Heart right ventricle (tissue), 16 donors: Measurements from ENCODE around the gene CGRRF1. TPM values are rescaled to one million over a fixed set of nuclear protein-coding genes. Genes with fewer than 3 reads are reported as not detected.

Experiments
- ATAC-seq, 8 donors: fragments of 200-7000 bp; cut with Tn5 transposase; one replicate each; pipeline ENCODE4 v1.9.1; 2020; ENCODE audit warnings: mild to moderate bottlenecking in 8 of 8, moderate library complexity in 8 of 8, moderate number of reproducible peaks in 1 of 8
- DNase-seq, 2 donors: peaks; one replicate each; pipeline ENCODE4 v3.0.0-alpha.2; 2020
- H3K27ac ChIP-seq, 10 donors: fragments of 200-600 bp; sonication (generic) in 2 of 10; one replicate each; pipeline versions ENCODE4 v1.5.0 to v1.8.0; 2020 to 2022; ENCODE audit warnings: mild to moderate bottlenecking in 3 of 10
- H3K27me3 ChIP-seq, 7 donors: fragments of 200-600 bp; one replicate each; pipeline ENCODE4 v1.8.0; 2021 to 2022; ENCODE audit warnings: mild to moderate bottlenecking in 2 of 7
- H3K36me3 ChIP-seq, 9 donors: fragments of 200-600 bp; sonication (generic) in 1 of 9; one replicate each; pipeline versions ENCODE4 v1.5.0 to v1.8.0; 2020 to 2022; ENCODE audit warnings: mild to moderate bottlenecking in 2 of 9
- H3K4me1 ChIP-seq, 9 donors: fragments of 200-600 bp; sonication (generic) in 1 of 9; one replicate each; pipeline versions ENCODE4 v1.5.0 to v1.8.0; 2020 to 2022; ENCODE audit warnings: mild to moderate bottlenecking in 4 of 9
- H3K4me3 ChIP-seq, 10 donors: fragments of 200-600 bp; sonication (generic) in 2 of 10; one replicate each; pipeline versions ENCODE4 v1.5.0 to v1.8.0; 2020 to 2022; ENCODE audit warnings: mild to moderate bottlenecking in 7 of 10, moderate library complexity in 2 of 10
- H3K9me3 ChIP-seq, 11 donors: fragments of 200-600 bp in 10 of 11; sonication (generic) in 2 of 11; one replicate each; pipeline versions ENCODE4 v1.5.0 to v1.8.0; 2013 to 2022; ENCODE audit warnings: mild to moderate bottlenecking in 2 of 11, control low read depth in 1 of 11, moderate library complexity in 1 of 11
- WGBS, 2 donors: extraction: QIAGEN DNeasy Blood & Tissue Kit; methylation state at CpG; one replicate each; pipeline ENCODE4 v1.1.7; 2013; ENCODE audit warnings: inconsistent platforms in 1 of 2; 5-methylcytosine and 5-hydroxymethylcytosine counted together
- intact Hi-C, 10 donors: fragments of 100-400 bp; cut with DNase I; formaldehyde crosslinking; loops; one replicate each; pipeline versions ENCODE4 v1.11.1 to v1.14.2; 2022
- polyA plus RNA-seq, 2 donors: library from polyadenylated mRNA; stranded (reverse); fragments of 200-250 nt; gene quantifications; one replicate each; pipeline ENCODE4 v1.2.3, GENCODE V29; 2013
- total RNA-seq, 10 donors: library from RNA; stranded (reverse); fragmentation: NEBNext Ultra II Directional in 3 of 10; extraction: Animal tissue kit (Norgen Biotek cat#: 25700) in 3 of 10; gene quantifications; one replicate each; pipeline versions ENCODE4 v1.2.1 to v1.2.4, GENCODE V29; 2021 to 2023
- TF ChIP-seq, protein P1 (sequence below), 9 donors: fragments of 200-600 bp; sonication (generic) in 2 of 9; IDR thresholded peaks; one replicate each; pipeline versions ENCODE4 v1.5.0 to v1.8.0; 2021 to 2022; ENCODE audit warnings: antibody characterized with exemption in 9 of 9, mild to moderate bottlenecking in 5 of 9, moderate library complexity in 1 of 9
- donor health status: Arrhythmogenic right ventricular cardiomyopathy.
- donor health status: ischemic (EF 13 %, LVEDD 7.1; RV severe dilation, severe dysfunction).
- donor health status: healthy with polysubstance abuse.
- donor health status: DM: no; HTN: yes; CAD: no.
- donor health status: DM: no; HTN: no; CAD: no.
- donor health status: ischemic (EF 25% LVEDD 6.9; RV normal size, moderate dysfunction).
- donor health status: ischemic (EF 25% LVEDD 5.7; RV mildly dilated, moderate dysfunction).
- donor health status: healthy.
- donor health status: DM: yes; HTN: yes; CAD: no.
- donor health status: Ischemic cardiomyopathy.
- donor health status: ischemic (EF 35%, LVEDD 5.7; RV mildly dilated, moderate dysfunction).
- donor health status: nonischemic (EF 11% LVEDD 7.7; RV severe dilation, severe dysfunction).
- donor health status: DM: yes; HTN: yes; CAD: no.
- donor health status: PGD.
- donor health status: ischemic (EF 29% LVEDD 5.4; RV normal size, mild dysfunction).
- donor health status: nonischemic (EF 23%, LVEDD 6.1; RV moderate dilation, normal function).

CGRRF1 gene
- total and polyA plus RNA-seq, 12 donors, result 14.2 to 23.1 (median 17.6) TPM

DNA sequence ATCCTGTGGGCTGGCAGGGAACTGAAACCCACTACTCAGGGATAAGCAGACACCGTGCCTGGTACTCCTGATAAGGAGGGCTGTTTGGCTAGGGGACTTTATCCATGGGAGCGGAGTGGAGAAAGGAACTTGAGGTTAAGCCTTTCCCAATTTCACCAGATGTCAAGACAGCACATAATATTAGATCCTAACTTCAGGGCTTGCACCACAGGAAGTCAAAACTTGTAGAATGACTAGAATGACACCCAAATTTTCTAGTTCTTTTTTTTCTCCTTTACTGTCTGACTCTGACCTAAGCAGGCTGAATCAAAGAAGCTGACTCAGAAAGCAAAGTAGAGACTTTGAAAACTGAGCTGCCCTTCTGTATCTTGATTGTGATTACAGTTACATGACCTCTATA lies 7.1 kb upstream of the CGRRF1 start:
- Histone ChIP-seq H3K36me3 (no peaks in the 10 kb centered on the region), H3K27ac (peak overlapping the region in 1 of 10 donors; percentile 66), H3K4me3 (no peak overlapping the region), H3K9me3 (no peaks in the 10 kb centered on the region), H3K4me1 (peaks cover 0 to 33% (median 0%) of the 10 kb centered on the region in 9 donors), H3K27me3 (peaks cover 0 to 3% (median 0%) of the 10 kb centered on the region in 7 donors)
- intact Hi-C loops, result no loop called here
- WGBS, 2 donors, result 39 to 44% methylated on average over 2 of the region's 2 CpGs
- TF ChIP-seq, protein P1, sequence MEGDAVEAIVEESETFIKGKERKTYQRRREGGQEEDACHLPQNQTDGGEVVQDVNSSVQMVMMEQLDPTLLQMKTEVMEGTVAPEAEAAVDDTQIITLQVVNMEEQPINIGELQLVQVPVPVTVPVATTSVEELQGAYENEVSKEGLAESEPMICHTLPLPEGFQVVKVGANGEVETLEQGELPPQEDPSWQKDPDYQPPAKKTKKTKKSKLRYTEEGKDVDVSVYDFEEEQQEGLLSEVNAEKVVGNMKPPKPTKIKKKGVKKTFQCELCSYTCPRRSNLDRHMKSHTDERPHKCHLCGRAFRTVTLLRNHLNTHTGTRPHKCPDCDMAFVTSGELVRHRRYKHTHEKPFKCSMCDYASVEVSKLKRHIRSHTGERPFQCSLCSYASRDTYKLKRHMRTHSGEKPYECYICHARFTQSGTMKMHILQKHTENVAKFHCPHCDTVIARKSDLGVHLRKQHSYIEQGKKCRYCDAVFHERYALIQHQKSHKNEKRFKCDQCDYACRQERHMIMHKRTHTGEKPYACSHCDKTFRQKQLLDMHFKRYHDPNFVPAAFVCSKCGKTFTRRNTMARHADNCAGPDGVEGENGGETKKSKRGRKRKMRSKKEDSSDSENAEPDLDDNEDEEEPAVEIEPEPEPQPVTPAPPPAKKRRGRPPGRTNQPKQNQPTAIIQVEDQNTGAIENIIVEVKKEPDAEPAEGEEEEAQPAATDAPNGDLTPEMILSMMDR (IDR thresholded peaks at IDR 0.05), result no peak
- peak in 2 of 8 donors; percentile 14 to 28 for ATAC-seq
- no peak for DNase-seq

DNA sequence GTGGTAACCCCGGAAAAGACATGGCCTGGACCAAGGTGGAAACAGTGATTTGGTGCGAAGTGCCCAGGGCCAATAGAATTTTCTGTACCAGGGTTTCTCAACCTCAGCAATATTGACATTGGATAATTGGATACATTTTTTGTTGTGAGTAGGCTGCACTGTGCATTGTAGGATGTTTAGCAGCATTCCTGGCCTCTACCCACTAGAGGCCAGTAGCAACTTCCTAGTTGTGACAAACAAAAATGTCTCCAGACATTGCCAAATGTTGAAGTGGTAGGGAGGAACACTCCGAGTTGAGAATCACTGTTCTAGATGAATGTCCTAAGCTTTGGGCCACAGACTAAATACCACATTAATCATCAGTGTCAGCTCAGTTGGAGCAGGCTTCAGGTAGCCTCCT lies 6.2 kb upstream of the CGRRF1 start:
- TF ChIP-seq, protein P1 (IDR thresholded peaks at IDR 0.05), result peak in 7 of 9 donors; percentile 11 to 49 (median 36)
- intact Hi-C loops, result no loop called here
- Histone ChIP-seq H3K4me1 (peaks cover 0 to 33% (median 0%) of the 10 kb centered on the region in 9 donors), H3K27me3 (peaks cover 0 to 3% (median 0%) of the 10 kb centered on the region in 7 donors), H3K36me3 (no peaks in the 10 kb centered on the region), H3K9me3 (no peaks in the 10 kb centered on the region), H3K27ac (peak overlapping the region in 1 of 10 donors; percentile 66), H3K4me3 (no peak overlapping the region)
- 66 to 68% methylated on average over 3 of the region's 3 CpGs for WGBS, 2 donors
- peak in 1 of 8 donors; percentile 47 for ATAC-seq
- DNase-seq, result no peak

DNA sequence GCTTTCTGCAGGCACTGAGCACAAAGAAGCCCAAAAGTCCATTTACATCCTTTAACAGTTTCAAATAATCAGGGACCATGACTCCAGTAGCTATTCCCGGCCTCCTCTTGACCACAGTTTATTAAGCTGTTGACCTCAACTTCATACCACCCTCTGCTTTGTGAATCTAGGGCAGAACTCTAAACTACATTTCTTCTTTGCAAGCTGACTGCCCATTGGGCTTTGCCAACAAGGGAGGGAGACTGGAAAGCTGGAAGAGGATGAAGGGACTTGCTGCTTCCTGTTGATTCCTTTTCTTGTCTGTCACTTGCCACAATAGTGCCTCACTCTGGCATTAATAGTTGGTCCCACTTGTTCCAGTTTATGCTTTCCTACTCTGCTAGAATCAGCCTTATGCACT lies 2.7 kb downstream of the CGRRF1 start:
- peaks cover 0 to 34% (median 31%) of the 10 kb centered on the region in 9 donors for H3K4me1 ChIP-seq
- WGBS, 2 donors, result 71 to 77% methylated on average over 1 of the region's 1 CpG
- intact Hi-C loops, result loop anchor here in 1 of 10 donors (5.0 kb wide), 1 partner anchor 475 kb away; no protein-coding TSS in a partner anchor
- H3K27ac ChIP-seq, result peak overlapping the region in 1 of 10 donors; percentile 22
- H3K27me3 ChIP-seq, result no peaks in the 10 kb centered on the region
- ATAC-seq, result no peak
- DNase-seq, result no peak
- peaks cover 0 to 20% (median 0%) of the 10 kb centered on the region in 9 donors for H3K36me3 ChIP-seq
- H3K4me3 ChIP-seq, result no peak overlapping the region
- TF ChIP-seq, protein P1 (IDR thresholded peaks at IDR 0.05), result no peak
- H3K9me3 ChIP-seq, result peaks cover 0 to 19% (median 6%) of the 10 kb centered on the region in 11 donors

DNA sequence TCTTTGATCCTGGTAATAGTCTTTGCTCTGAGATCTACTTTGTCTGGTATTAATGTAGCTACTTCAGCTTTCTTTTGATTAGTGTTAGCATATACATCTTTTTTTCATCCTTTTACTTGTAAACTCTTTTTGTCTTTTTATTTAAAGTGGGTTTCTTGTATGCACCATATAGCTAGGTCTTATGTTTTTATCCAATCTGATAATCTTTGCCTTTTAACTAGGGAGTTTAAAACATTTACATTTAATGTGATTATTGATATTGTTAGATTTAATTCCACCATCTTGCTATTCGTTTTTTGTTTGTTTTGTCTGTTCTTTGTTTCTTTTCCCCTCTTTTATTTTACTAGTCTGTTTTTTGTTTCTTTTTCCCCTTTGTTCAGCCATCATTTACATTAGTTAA lies 6.0 kb downstream of the CGRRF1 start:
- 85 to 98% methylated on average over 1 of the region's 1 CpG for WGBS, 2 donors
- Histone ChIP-seq H3K4me3 (no peak overlapping the region), H3K27ac (no peak overlapping the region), H3K4me1 (peaks cover 0 to 26% (median 22%) of the 10 kb centered on the region in 9 donors), H3K36me3 (peaks cover 0 to 20% (median 0%) of the 10 kb centered on the region in 9 donors), H3K27me3 (no peaks in the 10 kb centered on the region), H3K9me3 (peaks cover 0 to 19% (median 6%) of the 10 kb centered on the region in 11 donors)
- TF ChIP-seq, protein P1 (IDR thresholded peaks at IDR 0.05), result no peak
- no peak for DNase-seq
- intact Hi-C loops, result no loop called here
- ATAC-seq, result no peak
